Brain microvascular endothelial cell (primary cell): ENCODE results near the gene SORD.
"Not testable (repeated sequence)": the region's sequence is repeated elsewhere in the genome, so short reads cannot be mapped to it uniquely, and the experiment has no call there.

Experiments used
- DNase-seq: peaks from one replicate; pipeline ENCODE4 v3.0.0-alpha.2; 2020
- H3K27ac ChIP-seq: fragments of 250-450 bp; sonication (Bioruptor Pico); 2 replicates; pipeline ENCODE4 v1.5.1; 2020; ENCODE audit warnings: mild to moderate bottlenecking, moderate library complexity
- H3K27me3 ChIP-seq: fragments of 250-450 bp; sonication (Bioruptor Pico); replicated peaks from 2 replicates; pipeline ENCODE4 v1.5.1; 2020; ENCODE audit warnings: mild to moderate bottlenecking
- H3K36me3 ChIP-seq: fragments of 250-450 bp; sonication (Bioruptor Pico); replicated peaks from 2 replicates; pipeline ENCODE4 v1.5.1; 2020; ENCODE audit warnings: mild to moderate bottlenecking
- H3K4me3 ChIP-seq: 2 replicates; pipeline ENCODE4 v1.5.1; 2011; ENCODE audit warnings: low read depth, mild to moderate bottlenecking, control low read depth, low read length, moderate library complexity
- in situ Hi-C: cut with HindIII; loops from 2 replicates; pipeline ENCODE4 v1.10.0; 2017; ENCODE audit warnings: low sequenced_read_pairs, low pct_ligation_motif_present
- TF ChIP-seq, protein P1 (sequence below): IDR thresholded peaks from 2 replicates; pipeline ENCODE4 v1.5.1; 2011; ENCODE audit warnings: low read depth, mild to moderate bottlenecking, moderate library complexity, low read length, control low read depth, inconsistent platforms; ENCODE audit errors: missing control alignments

SORD gene

GRCh38 chr15:45023659-45024225 is 747 bp downstream of the SORD start:
- DNase-seq = peak; percentile 2
- Histone ChIP-seq H3K27me3 (peaks cover 3% of the 10 kb centered on the region), H3K4me3 (peak overlapping the region; percentile 88), H3K27ac (no peak overlapping the region), H3K36me3 (no peaks in the 10 kb centered on the region)
- TF ChIP-seq, protein P1, sequence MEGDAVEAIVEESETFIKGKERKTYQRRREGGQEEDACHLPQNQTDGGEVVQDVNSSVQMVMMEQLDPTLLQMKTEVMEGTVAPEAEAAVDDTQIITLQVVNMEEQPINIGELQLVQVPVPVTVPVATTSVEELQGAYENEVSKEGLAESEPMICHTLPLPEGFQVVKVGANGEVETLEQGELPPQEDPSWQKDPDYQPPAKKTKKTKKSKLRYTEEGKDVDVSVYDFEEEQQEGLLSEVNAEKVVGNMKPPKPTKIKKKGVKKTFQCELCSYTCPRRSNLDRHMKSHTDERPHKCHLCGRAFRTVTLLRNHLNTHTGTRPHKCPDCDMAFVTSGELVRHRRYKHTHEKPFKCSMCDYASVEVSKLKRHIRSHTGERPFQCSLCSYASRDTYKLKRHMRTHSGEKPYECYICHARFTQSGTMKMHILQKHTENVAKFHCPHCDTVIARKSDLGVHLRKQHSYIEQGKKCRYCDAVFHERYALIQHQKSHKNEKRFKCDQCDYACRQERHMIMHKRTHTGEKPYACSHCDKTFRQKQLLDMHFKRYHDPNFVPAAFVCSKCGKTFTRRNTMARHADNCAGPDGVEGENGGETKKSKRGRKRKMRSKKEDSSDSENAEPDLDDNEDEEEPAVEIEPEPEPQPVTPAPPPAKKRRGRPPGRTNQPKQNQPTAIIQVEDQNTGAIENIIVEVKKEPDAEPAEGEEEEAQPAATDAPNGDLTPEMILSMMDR = no peak
- in situ Hi-C loops = no loop called here

DNA sequence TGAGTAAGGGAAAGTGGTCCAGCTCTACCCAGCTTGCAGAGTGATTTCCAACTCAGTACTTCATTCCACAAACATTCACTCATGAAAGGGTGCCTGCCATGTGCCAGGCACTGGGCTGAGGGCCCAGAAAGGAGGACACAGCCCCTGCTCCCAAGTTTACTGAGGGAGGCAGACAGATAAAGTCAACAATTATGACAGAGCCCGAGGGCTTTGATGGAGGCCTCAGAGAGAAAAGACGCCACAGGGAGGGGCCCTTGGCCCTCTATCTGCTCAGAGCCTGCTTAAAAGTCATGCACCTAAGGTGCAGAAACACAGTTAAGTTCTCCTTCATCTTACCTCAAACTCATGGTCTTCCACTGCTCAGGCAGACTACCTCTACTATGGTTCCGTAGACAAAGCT is 1.7 kb downstream of the SORD start:
- DNase-seq, in situ Hi-C loops, H3K27me3 ChIP-seq, H3K27ac ChIP-seq, H3K4me3 ChIP-seq, H3K36me3 ChIP-seq: not testable (repeated sequence)

GRCh38 chr15:45025627-45026026 is 2.6 kb downstream of the SORD start:
- H3K36me3 ChIP-seq, DNase-seq, in situ Hi-C loops, H3K27me3 ChIP-seq, H3K4me3 ChIP-seq, H3K27ac ChIP-seq: not testable (repeated sequence)

GRCh38 chr15:45026651-45027190 is 3.7 kb downstream of the SORD start:
- in situ Hi-C loops = no loop called here
- Histone ChIP-seq H3K27ac (no peak overlapping the region), H3K4me3 (no peak overlapping the region), H3K27me3 (no peaks in the 10 kb centered on the region), H3K36me3 (no peaks in the 10 kb centered on the region)
- TF ChIP-seq, protein P1 = no peak
- DNase-seq = no peak

GRCh38 chr15:45027220-45027619 is 4.2 kb downstream of the SORD start:
- DNase-seq = no peak
- no peaks in the 10 kb centered on the region for H3K27me3 ChIP-seq
- TF ChIP-seq, protein P1 = no peak
- no peak overlapping the region for H3K4me3 ChIP-seq
- no peak overlapping the region for H3K27ac ChIP-seq
- H3K36me3 ChIP-seq = no peaks in the 10 kb centered on the region
- in situ Hi-C loops = no loop called here

DNA sequence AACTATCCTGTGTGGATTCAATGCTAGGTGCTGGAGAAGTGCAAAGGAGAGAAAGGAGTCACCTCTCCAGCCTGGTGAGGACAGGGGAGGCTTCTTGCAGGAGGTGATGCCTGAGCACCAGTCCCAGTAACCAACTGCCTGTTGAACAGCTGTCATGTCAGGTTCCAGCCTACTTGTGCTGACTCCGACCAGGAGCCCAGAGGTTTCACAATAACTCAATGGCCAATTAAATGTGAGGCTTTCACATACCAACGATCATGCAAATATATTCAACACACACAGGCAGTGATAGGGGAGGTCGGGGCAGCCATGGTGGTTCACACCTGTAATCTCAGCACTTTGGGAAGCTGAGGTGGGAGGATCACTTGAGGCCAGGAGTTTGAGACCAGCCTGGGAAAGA is 7.7 kb downstream of the SORD start:
- Histone ChIP-seq H3K36me3 (no peaks in the 10 kb centered on the region), H3K4me3 (no peak overlapping the region), H3K27ac (no peak overlapping the region), H3K27me3 (no peaks in the 10 kb centered on the region)
- TF ChIP-seq, protein P1 = no peak
- DNase-seq = no peak
- in situ Hi-C loops = no loop called here

GRCh38 chr15:45031522-45032028 is 8.6 kb downstream of the SORD start:
- H3K36me3 ChIP-seq, DNase-seq, H3K27ac ChIP-seq, H3K27me3 ChIP-seq, H3K4me3 ChIP-seq, in situ Hi-C loops: not testable (repeated sequence)

DNA sequence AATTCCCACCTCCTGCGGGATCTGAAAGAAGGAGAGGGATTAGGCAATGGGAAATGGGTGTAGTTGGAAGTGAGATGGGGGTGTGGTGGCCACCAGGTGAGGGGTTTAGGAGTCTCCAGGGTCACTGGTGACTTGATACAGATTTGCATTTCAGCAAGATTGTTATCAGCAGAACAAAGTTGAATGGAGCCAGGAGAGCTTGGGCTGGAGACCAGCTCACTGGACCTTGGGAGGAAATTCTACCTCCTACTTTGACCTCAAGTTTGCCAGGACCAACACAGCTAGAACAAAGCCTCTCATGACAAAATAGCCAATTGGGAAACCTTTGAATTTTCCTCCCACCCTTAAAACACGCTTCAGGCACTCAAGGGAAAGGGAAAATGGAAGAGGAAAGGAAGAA is 9.5 kb downstream of the SORD start:
- H3K4me3 ChIP-seq, H3K36me3 ChIP-seq, H3K27me3 ChIP-seq, DNase-seq, in situ Hi-C loops, H3K27ac ChIP-seq: not testable (repeated sequence)

- DNase-seq, in situ Hi-C loops: not testable (repeated sequence)
Observed at GRCh38 chr15:45034087-45034486, 11.1 kb downstream of the SORD start.

GRCh38 chr15:45034600-45035375 is 11.8 kb downstream of the SORD start:
- H3K36me3 ChIP-seq, H3K27me3 ChIP-seq, DNase-seq, H3K27ac ChIP-seq, in situ Hi-C loops, H3K4me3 ChIP-seq: not testable (repeated sequence)

More at GRCh38 chr15:45034087-45034486, 11.1 kb downstream of the SORD start:
- H3K27ac ChIP-seq, H3K27me3 ChIP-seq, H3K4me3 ChIP-seq, H3K36me3 ChIP-seq: not testable (repeated sequence)
